ENCODE measurements around the gene TGM6.

TGM6 gene

DNA sequence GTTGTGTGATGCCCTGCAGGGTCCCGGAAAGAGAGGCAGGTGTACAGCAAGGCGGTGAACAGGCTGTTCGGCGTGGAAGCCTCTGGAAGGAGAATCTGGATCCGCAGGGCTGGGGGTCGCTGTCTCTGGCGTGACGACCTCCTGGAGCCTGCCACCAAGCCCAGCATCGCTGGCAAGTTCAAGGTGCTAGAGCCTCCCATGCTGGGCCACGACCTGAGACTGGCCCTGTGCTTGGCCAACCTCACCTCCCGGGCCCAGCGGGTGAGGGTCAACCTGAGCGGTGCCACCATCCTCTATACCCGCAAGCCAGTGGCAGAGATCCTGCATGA is 36.5 kb downstream of the TGM6 start:
- TF ChIP-seq EZH2phosphoT487 (IDR thresholded peaks at IDR 0.05; ENCODE audit: borderline replicate concordance), result no peak
- TF ChIP-seq, protein P1, sequence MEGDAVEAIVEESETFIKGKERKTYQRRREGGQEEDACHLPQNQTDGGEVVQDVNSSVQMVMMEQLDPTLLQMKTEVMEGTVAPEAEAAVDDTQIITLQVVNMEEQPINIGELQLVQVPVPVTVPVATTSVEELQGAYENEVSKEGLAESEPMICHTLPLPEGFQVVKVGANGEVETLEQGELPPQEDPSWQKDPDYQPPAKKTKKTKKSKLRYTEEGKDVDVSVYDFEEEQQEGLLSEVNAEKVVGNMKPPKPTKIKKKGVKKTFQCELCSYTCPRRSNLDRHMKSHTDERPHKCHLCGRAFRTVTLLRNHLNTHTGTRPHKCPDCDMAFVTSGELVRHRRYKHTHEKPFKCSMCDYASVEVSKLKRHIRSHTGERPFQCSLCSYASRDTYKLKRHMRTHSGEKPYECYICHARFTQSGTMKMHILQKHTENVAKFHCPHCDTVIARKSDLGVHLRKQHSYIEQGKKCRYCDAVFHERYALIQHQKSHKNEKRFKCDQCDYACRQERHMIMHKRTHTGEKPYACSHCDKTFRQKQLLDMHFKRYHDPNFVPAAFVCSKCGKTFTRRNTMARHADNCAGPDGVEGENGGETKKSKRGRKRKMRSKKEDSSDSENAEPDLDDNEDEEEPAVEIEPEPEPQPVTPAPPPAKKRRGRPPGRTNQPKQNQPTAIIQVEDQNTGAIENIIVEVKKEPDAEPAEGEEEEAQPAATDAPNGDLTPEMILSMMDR (conservative IDR thresholded peaks at IDR 0.05; ENCODE audit: low read length), result no peak
- Histone ChIP-seq H3K9me2 (replicated peaks; ENCODE audit: low read depth, low read length) (no peaks in the 10 kb centered on the region), H3K4me2 (ENCODE audit: low read depth, low read length, poor library complexity, severe bottlenecking) (no peak overlapping the region), H4K20me1 (ENCODE audit: insufficient read depth, low read length, poor library complexity, severe bottlenecking) (no peaks in the 10 kb centered on the region), H3K79me2 (ENCODE audit: insufficient read depth, low read length) (no peaks in the 10 kb centered on the region), H3K4me1 (ENCODE audit: insufficient read depth, low read length, poor library complexity, severe bottlenecking) (no peaks in the 10 kb centered on the region), H3K9ac (ENCODE audit: low read depth, low read length, poor library complexity, severe bottlenecking) (no peak overlapping the region), H3K36me3 (ENCODE audit: insufficient read depth, low read length) (no peaks in the 10 kb centered on the region), H2AFZ (ENCODE audit: low read length) (no peak overlapping the region), H3K27me3 (ENCODE audit: insufficient read depth, low read length, poor library complexity, severe bottlenecking) (no peaks in the 10 kb centered on the region), H3F3A (ENCODE audit: low read depth) (no peaks in the 10 kb centered on the region), H3K9me3 (ENCODE audit: insufficient read depth, low read depth, low read length) (no peaks in the 10 kb centered on the region), H3K4me3 (ENCODE audit: low read length, poor library complexity, severe bottlenecking) (no peak overlapping the region)

GRCh38 chr20:2418388-2418787 is 37.7 kb downstream of the TGM6 start:
- Histone ChIP-seq H2AFZ (ENCODE audit: low read length) (no peak overlapping the region), H4K20me1 (ENCODE audit: insufficient read depth, low read length, poor library complexity, severe bottlenecking) (no peaks in the 10 kb centered on the region), H3F3A (ENCODE audit: low read depth) (no peaks in the 10 kb centered on the region), H3K9me3 (ENCODE audit: insufficient read depth, low read depth, low read length) (no peaks in the 10 kb centered on the region), H3K9me2 (replicated peaks; ENCODE audit: low read depth, low read length) (no peaks in the 10 kb centered on the region), H3K36me3 (ENCODE audit: insufficient read depth, low read length) (no peaks in the 10 kb centered on the region), H3K4me2 (ENCODE audit: low read depth, low read length, poor library complexity, severe bottlenecking) (no peak overlapping the region), H3K4me3 (ENCODE audit: low read length, poor library complexity, severe bottlenecking) (no peak overlapping the region), H3K27me3 (ENCODE audit: insufficient read depth, low read length, poor library complexity, severe bottlenecking) (no peaks in the 10 kb centered on the region), H3K79me2 (ENCODE audit: insufficient read depth, low read length) (no peaks in the 10 kb centered on the region), H3K4me1 (ENCODE audit: insufficient read depth, low read length, poor library complexity, severe bottlenecking) (no peaks in the 10 kb centered on the region), H3K9ac (ENCODE audit: low read depth, low read length, poor library complexity, severe bottlenecking) (no peak overlapping the region)
- no peak for TF ChIP-seq EZH2phosphoT487 (IDR thresholded peaks at IDR 0.05; ENCODE audit: borderline replicate concordance)
- TF ChIP-seq, protein P1 (conservative IDR thresholded peaks at IDR 0.05; ENCODE audit: low read length), result no peak

GRCh38 chr20:2420510-2420909 is 39.8 kb downstream of the TGM6 start:
- Histone ChIP-seq H3K9me2 (replicated peaks; ENCODE audit: low read depth, low read length) (no peaks in the 10 kb centered on the region), H4K20me1 (ENCODE audit: insufficient read depth, low read length, poor library complexity, severe bottlenecking) (no peaks in the 10 kb centered on the region), H3K36me3 (ENCODE audit: insufficient read depth, low read length) (no peaks in the 10 kb centered on the region), H3K9ac (ENCODE audit: low read depth, low read length, poor library complexity, severe bottlenecking) (no peak overlapping the region), H3K9me3 (ENCODE audit: insufficient read depth, low read depth, low read length) (no peaks in the 10 kb centered on the region), H2AFZ (ENCODE audit: low read length) (no peak overlapping the region), H3K27me3 (ENCODE audit: insufficient read depth, low read length, poor library complexity, severe bottlenecking) (no peaks in the 10 kb centered on the region), H3K4me2 (ENCODE audit: low read depth, low read length, poor library complexity, severe bottlenecking) (no peak overlapping the region), H3F3A (ENCODE audit: low read depth) (no peaks in the 10 kb centered on the region), H3K4me1 (ENCODE audit: insufficient read depth, low read length, poor library complexity, severe bottlenecking) (no peaks in the 10 kb centered on the region), H3K4me3 (ENCODE audit: low read length, poor library complexity, severe bottlenecking) (no peak overlapping the region), H3K79me2 (ENCODE audit: insufficient read depth, low read length) (no peaks in the 10 kb centered on the region)
- TF ChIP-seq EZH2phosphoT487 (IDR thresholded peaks at IDR 0.05; ENCODE audit: borderline replicate concordance), result no peak
- TF ChIP-seq, protein P1 (conservative IDR thresholded peaks at IDR 0.05; ENCODE audit: low read length), result no peak

Data from Loucy (cell line).